ENCODE data around the gene MAP1LC3B2. TPM values are rescaled to one million over a fixed set of nuclear protein-coding genes. Genes with fewer than 3 reads are reported as not detected.

The MAP1LC3B2 gene
- total and polyA plus RNA-seq, 2 of the 13 experiments (the other 11 are each of a cell fraction or from before 2014, with no cell fraction given): 0.60 to 2.2 TPM

DNA sequence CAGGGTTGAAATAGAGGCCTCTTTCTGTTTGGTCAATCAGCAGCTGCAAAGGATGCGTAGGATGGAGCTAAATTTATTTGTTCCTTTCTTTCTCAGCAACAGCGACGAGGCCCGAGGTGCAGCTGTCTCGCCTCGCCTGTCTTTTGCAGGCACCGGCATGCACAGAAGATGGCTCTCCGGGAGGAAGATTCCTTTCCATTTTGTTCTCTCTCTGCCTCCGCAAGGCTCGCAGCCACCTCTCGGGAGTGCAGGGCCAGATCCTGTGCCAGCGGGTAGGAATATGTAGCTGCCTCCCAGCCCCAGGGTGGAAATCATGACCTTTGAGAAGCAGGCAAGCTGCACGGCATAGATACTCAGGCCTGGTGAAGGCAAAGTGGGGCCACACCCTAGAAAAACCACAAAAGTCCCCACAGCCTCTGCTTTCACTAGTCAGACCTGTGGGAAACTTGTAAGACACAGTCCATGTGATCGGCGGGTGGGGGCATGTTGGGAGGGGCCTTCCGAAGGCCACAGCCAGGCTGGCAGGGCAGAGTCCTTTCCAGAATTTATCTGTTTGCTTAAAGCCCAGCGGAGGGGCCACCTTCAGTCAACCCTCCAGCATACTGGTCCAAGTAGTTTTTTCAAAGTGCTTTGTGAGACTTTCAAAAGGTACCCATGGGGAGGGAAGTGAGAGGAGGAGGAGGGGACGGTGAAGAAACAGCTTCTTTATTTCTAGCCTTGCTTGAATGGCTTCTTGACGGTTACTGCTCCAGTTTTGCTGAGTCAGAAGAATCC lies at the start of gene MAP1LC3B2 (continued):
- TF ChIP-seq HNF4G (IDR thresholded peaks at IDR 0.05; ENCODE audit: borderline replicate concordance, low read depth, low read length) (0 out of 2 replicates have a peak, but pooled peaks have one; percentile 13), HNF4G (CRISPR knock-in tag; IDR thresholded peaks at IDR 0.05; ENCODE audit: borderline replicate concordance, low read depth) (no peak), ZMYM3 (CRISPR knock-in tag; IDR thresholded peaks at IDR 0.05) (0 out of 2 replicates have a peak, but pooled peaks have one; percentile 15)
- TF ChIP-seq, protein P1, sequence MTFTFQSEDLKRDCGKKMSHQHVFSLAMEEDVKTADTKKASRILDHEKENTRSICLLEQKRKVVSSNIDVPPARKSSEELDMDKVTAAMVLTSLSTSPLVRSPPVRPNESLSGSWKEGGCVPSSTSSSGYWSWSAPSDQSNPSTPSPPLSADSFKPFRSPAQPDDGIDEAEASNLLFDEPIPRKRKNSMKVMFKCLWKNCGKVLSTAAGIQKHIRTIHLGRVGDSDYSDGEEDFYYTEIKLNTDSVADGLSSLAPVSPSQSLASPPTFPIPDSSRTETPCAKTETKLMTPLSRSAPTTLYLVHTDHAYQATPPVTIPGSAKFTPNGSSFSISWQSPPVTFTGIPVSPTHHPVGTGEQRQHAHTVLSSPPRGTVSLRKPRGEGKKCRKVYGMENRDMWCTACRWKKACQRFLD (CRISPR knock-in tag; IDR thresholded peaks at IDR 0.05; ENCODE audit: borderline replicate concordance): no peak
- TF ChIP-seq, protein P2, sequence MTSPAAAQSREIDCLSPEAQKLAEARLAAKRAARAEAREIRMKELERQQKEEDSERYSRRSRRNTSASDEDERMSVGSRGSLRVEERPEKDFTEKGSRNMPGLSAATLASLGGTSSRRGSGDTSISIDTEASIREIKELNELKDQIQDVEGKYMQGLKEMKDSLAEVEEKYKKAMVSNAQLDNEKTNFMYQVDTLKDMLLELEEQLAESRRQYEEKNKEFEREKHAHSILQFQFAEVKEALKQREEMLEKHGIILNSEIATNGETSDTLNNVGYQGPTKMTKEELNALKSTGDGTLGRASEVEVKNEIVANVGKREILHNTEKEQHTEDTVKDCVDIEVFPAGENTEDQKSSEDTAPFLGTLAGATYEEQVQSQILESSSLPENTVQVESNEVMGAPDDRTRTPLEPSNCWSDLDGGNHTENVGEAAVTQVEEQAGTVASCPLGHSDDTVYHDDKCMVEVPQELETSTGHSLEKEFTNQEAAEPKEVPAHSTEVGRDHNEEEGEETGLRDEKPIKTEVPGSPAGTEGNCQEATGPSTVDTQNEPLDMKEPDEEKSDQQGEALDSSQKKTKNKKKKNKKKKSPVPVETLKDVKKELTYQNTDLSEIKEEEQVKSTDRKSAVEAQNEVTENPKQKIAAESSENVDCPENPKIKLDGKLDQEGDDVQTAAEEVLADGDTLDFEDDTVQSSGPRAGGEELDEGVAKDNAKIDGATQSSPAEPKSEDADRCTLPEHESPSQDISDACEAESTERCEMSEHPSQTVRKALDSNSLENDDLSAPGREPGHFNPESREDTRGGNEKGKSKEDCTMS (CRISPR knock-in tag; conservative IDR thresholded peaks at IDR 0.05): no peak

DNA sequence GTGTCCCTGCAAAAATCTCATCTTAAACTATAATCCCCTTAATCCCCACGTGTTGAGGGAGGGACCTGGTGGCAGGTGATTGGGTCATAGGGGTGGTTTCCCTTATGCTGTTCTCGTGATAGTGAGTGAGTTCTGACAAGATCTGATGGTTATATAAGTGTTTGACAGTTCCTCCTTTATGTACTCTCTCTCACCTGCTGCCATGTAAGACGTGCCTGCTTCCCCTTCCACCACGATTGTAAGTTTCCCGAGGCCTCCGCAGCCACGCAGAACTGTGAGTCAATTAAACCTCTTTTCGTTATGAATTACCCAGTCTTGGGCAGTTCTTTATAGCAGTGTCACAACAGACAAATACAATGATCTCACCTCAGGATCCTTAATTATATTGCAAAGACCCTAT lies 45.2 kb upstream of the MAP1LC3B2 start:
- in situ Hi-C loops (cut with HindIII; ENCODE audit: extremely low pct_ligation_motif_present, low pct_unique_long_range_greater_than_20kb) (no loop called here), intact Hi-C loops (cut with micrococcal nuclease; ENCODE audit: unreplicated experiment) (loop anchor here (5.0 kb wide), 1 partner anchor 168 kb away; no protein-coding TSS in a partner anchor)
- no TSS peak for BruUV-seq (replicated peaks)
- H3K4me1 ChIP-seq (ENCODE audit: insufficient read depth, low read length): no peaks in the 10 kb centered on the region
- ChIA-PET CTCF (ENCODE audit: low intra/inter-chr PET ratio, low total read pairs) (no interaction called here), POLR2A (no interaction called here)
- no peak overlapping the region for H3K4me2 ChIP-seq (ENCODE audit: low read depth, low read length)
- H3K9me3 ChIP-seq (ENCODE audit: low read length): no peaks in the 10 kb centered on the region
- H4K20me1 ChIP-seq (ENCODE audit: insufficient read depth, low read length): no peaks in the 10 kb centered on the region
- H3K27me3 ChIP-seq (ENCODE audit: control insufficient read depth in 1 of 2, insufficient read depth in 2 of 2, low read length in 2 of 2): peaks cover 1 to 29% of the 10 kb centered on the region in 2 experiments; a peak in 2 of 5 replicates
- ATAC-seq (no peak), DNase-seq (ENCODE audit: low spot score) (no peak), FAIRE-seq (no peak)
- no peak overlapping the region for H3K4me3 ChIP-seq (replicated peaks in 1 of 3; ENCODE audit: insufficient read depth in 1 of 3, low read depth in 2 of 3, low read length in 3 of 3)
- no peak overlapping the region for H3K27ac ChIP-seq (ENCODE audit: extremely low read length, insufficient read depth, low read length)
- 35% methylated on average over 8 of the region's 8 CpGs for WGBS (ENCODE audit: low lambda C conversion rate)
- H3K9ac ChIP-seq (ENCODE audit: insufficient read depth, low read depth, low read length): no peak overlapping the region
- no peaks in the 10 kb centered on the region for H3K79me2 ChIP-seq (ENCODE audit: insufficient read depth, low read length)
- H3K36me3 ChIP-seq (replicated peaks in 1 of 2; ENCODE audit: control insufficient read depth in 1 of 2, insufficient read depth in 2 of 2, low read length in 2 of 2): no peaks in the 10 kb centered on the region
- no peak overlapping the region for H2AFZ ChIP-seq (ENCODE audit: low read length)
- TF ChIP-seq MED8 (CRISPR knock-in tag; IDR thresholded peaks at IDR 0.05; ENCODE audit: insufficient replicate concordance): no peak
- TF ChIP-seq SRSF9 (IDR thresholded peaks at IDR 0.05; ENCODE audit: borderline replicate concordance, insufficient read depth, low read depth, low read length, poor library complexity, severe bottlenecking): no peak
- TF ChIP-seq TRIM22 (IDR thresholded peaks at IDR 0.05): no peak
- TF ChIP-seq, protein P3, sequence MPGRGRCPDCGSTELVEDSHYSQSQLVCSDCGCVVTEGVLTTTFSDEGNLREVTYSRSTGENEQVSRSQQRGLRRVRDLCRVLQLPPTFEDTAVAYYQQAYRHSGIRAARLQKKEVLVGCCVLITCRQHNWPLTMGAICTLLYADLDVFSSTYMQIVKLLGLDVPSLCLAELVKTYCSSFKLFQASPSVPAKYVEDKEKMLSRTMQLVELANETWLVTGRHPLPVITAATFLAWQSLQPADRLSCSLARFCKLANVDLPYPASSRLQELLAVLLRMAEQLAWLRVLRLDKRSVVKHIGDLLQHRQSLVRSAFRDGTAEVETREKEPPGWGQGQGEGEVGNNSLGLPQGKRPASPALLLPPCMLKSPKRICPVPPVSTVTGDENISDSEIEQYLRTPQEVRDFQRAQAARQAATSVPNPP (CRISPR knock-in tag; IDR thresholded peaks at IDR 0.05): no peak
- TF ChIP-seq KDM2A (CRISPR knock-in tag; IDR thresholded peaks at IDR 0.05; ENCODE audit: borderline replicate concordance, low read depth): no peak
- TF ChIP-seq, protein P4, sequence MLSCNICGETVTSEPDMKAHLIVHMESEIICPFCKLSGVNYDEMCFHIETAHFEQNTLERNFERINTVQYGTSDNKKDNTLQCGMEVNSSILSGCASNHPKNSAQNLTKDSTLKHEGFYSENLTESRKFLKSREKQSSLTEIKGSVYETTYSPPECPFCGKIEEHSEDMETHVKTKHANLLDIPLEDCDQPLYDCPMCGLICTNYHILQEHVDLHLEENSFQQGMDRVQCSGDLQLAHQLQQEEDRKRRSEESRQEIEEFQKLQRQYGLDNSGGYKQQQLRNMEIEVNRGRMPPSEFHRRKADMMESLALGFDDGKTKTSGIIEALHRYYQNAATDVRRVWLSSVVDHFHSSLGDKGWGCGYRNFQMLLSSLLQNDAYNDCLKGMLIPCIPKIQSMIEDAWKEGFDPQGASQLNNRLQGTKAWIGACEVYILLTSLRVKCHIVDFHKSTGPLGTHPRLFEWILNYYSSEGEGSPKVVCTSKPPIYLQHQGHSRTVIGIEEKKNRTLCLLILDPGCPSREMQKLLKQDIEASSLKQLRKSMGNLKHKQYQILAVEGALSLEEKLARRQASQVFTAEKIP (CRISPR knock-in tag; IDR thresholded peaks at IDR 0.05; ENCODE audit: borderline replicate concordance): no peak
- no peak for TF ChIP-seq MEIS1 (CRISPR knock-in tag; IDR thresholded peaks at IDR 0.05; ENCODE audit: borderline replicate concordance)
- TF ChIP-seq IRX3 (CRISPR knock-in tag; IDR thresholded peaks at IDR 0.05; ENCODE audit: borderline replicate concordance, low read depth): no peak
